Measurements from ENCODE around the gene VWA3B. TPM values are rescaled to one million over a fixed set of nuclear protein-coding genes. Genes with fewer than 3 reads are reported as not detected.

The VWA3B gene
- total RNA-seq, 1 experiment from 2014 or later = not detected

DNA sequence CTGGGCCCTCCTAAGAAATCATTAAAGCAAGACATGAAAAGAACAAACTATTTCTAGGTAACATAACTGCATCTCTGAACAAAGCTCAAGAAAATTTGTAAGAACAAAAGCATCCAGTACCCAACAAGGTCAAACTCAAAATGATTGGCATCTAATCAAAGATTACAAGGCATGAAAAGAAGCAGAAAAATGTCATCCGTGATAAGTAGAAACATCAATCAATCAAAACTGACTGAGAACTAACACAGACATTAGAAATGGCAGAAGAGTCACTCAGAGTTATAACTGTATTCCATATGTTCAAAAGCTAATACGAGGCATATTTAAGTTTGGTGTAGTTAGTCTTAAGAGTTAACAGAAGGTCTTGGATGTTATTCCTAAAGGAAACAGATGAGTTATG lies 80.9 kb downstream of the VWA3B start:
- no TSS peak for BruUV-seq (replicated peaks)
- POLR2A ChIA-PET (ENCODE audit: low non-redundant PET) = no interaction called here
- no peak overlapping the region for H3K27ac ChIP-seq (ENCODE audit: low read depth, low read length, poor library complexity, severe bottlenecking)
- no peaks in the 10 kb centered on the region for H3K36me3 ChIP-seq (ENCODE audit: insufficient read depth, low read length, poor library complexity, severe bottlenecking)
- CTCF ChIA-PET = no interaction called here
- no peaks in the 10 kb centered on the region for H3K4me1 ChIP-seq (ENCODE audit: insufficient read depth, low read length, poor library complexity, severe bottlenecking)
- no peak overlapping the region for H3K4me3 ChIP-seq (ENCODE audit: low read depth, low read length, poor library complexity, severe bottlenecking)
- TF ChIP-seq EZH2 (IDR thresholded peaks at IDR 0.05; ENCODE audit: borderline replicate concordance, low read depth, low read length, poor library complexity, severe bottlenecking) = no peak
- TF ChIP-seq, protein P1, sequence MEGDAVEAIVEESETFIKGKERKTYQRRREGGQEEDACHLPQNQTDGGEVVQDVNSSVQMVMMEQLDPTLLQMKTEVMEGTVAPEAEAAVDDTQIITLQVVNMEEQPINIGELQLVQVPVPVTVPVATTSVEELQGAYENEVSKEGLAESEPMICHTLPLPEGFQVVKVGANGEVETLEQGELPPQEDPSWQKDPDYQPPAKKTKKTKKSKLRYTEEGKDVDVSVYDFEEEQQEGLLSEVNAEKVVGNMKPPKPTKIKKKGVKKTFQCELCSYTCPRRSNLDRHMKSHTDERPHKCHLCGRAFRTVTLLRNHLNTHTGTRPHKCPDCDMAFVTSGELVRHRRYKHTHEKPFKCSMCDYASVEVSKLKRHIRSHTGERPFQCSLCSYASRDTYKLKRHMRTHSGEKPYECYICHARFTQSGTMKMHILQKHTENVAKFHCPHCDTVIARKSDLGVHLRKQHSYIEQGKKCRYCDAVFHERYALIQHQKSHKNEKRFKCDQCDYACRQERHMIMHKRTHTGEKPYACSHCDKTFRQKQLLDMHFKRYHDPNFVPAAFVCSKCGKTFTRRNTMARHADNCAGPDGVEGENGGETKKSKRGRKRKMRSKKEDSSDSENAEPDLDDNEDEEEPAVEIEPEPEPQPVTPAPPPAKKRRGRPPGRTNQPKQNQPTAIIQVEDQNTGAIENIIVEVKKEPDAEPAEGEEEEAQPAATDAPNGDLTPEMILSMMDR (conservative IDR thresholded peaks at IDR 0.05; ENCODE audit: low read depth, low read length) = no peak
- peaks cover 4% of the 10 kb centered on the region for H3K27me3 ChIP-seq (replicated peaks; ENCODE audit: insufficient read depth, low read depth, low read length, poor library complexity)
- intact Hi-C loops (cut with micrococcal nuclease; ENCODE audit: unreplicated experiment) = no loop called here
- no peaks in the 10 kb centered on the region for H3K9me3 ChIP-seq (ENCODE audit: low read depth, low read length, poor library complexity, severe bottlenecking)
- no peak for DNase-seq (ENCODE audit: low spot score)

DNA sequence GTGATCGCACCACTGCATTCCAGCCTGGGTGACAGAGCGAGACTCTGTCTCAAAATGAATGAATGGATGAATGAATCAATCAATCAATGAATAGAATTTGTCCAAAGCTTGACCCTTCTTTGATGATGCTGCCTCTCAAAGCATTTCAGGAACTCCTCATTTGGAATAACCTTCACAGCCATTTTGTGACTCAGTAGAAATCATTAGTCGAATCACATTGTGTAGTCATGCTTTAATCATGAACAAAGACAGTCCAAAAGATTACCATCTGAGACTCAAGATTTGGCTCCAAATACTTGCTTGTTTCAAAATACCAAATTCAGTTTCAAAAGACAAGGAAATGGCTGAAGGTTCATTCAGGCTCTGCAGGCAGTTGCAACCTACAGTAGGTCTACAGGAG lies 83.1 kb downstream of the VWA3B start:
- intact Hi-C loops (cut with micrococcal nuclease; ENCODE audit: unreplicated experiment) = no loop called here
- no peak for DNase-seq (ENCODE audit: low spot score)
- no TSS peak for BruUV-seq (replicated peaks)
- ChIA-PET POLR2A (ENCODE audit: low non-redundant PET) (no interaction called here), CTCF (no interaction called here)
- H3K9me3 ChIP-seq (ENCODE audit: low read depth, low read length, poor library complexity, severe bottlenecking) = no peaks in the 10 kb centered on the region
- H3K27ac ChIP-seq (ENCODE audit: low read depth, low read length, poor library complexity, severe bottlenecking) = no peak overlapping the region
- H3K27me3 ChIP-seq (replicated peaks; ENCODE audit: insufficient read depth, low read depth, low read length, poor library complexity) = peaks cover 21% of the 10 kb centered on the region
- no peak overlapping the region for H3K4me3 ChIP-seq (ENCODE audit: low read depth, low read length, poor library complexity, severe bottlenecking)
- TF ChIP-seq, protein P1 (conservative IDR thresholded peaks at IDR 0.05; ENCODE audit: low read depth, low read length) = no peak
- no peak for TF ChIP-seq EZH2 (IDR thresholded peaks at IDR 0.05; ENCODE audit: borderline replicate concordance, low read depth, low read length, poor library complexity, severe bottlenecking)
- no peaks in the 10 kb centered on the region for H3K36me3 ChIP-seq (ENCODE audit: insufficient read depth, low read length, poor library complexity, severe bottlenecking)
- H3K4me1 ChIP-seq (ENCODE audit: insufficient read depth, low read length, poor library complexity, severe bottlenecking) = no peaks in the 10 kb centered on the region

DNA sequence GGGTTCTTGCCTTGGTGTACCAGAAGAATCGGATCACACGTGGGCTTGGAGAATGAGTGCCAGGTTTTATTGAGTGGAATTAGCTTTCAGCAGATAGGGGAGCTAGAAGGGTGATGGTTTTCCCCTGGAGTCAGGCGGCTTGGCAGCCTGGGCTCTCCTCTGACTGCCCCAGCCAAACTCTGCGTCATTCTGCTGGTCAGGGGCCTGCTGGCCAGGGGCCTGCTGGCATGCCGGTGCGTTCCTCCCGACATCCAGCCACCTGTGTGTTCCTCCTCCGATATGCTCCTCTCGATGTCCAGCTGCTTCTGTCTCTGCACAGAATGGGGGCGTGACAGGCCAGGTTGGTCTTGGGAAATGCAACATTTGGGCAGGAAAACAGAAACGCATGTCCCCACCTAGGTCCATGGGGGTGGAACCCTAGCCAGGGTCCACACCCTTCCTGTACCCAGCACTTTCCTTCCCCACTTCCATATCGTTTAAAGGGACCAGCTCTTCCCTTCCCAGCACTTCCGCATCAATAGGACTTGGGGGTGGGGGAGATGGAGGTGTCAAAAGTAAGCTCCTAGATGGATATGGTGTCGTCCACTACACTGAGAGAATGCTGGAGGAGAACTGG lies 85.3 kb downstream of the VWA3B start:
- no peaks in the 10 kb centered on the region for H3K36me3 ChIP-seq (ENCODE audit: insufficient read depth, low read length, poor library complexity, severe bottlenecking)
- H3K4me3 ChIP-seq (ENCODE audit: low read depth, low read length, poor library complexity, severe bottlenecking) = no peak overlapping the region
- ChIA-PET POLR2A (ENCODE audit: low non-redundant PET) (no interaction called here), CTCF (no interaction called here)
- DNase-seq (ENCODE audit: low spot score) = no peak
- no peak for TF ChIP-seq EZH2 (IDR thresholded peaks at IDR 0.05; ENCODE audit: borderline replicate concordance, low read depth, low read length, poor library complexity, severe bottlenecking)
- TF ChIP-seq, protein P1 (conservative IDR thresholded peaks at IDR 0.05; ENCODE audit: low read depth, low read length) = no peak
- no peak overlapping the region for H3K27ac ChIP-seq (ENCODE audit: low read depth, low read length, poor library complexity, severe bottlenecking)
- H3K9me3 ChIP-seq (ENCODE audit: low read depth, low read length, poor library complexity, severe bottlenecking) = no peaks in the 10 kb centered on the region
- H3K4me1 ChIP-seq (ENCODE audit: insufficient read depth, low read length, poor library complexity, severe bottlenecking) = no peaks in the 10 kb centered on the region
- no TSS peak for BruUV-seq (replicated peaks)
- intact Hi-C loops (cut with micrococcal nuclease; ENCODE audit: unreplicated experiment) = no loop called here
- H3K27me3 ChIP-seq (replicated peaks; ENCODE audit: insufficient read depth, low read depth, low read length, poor library complexity) = peaks cover 39% of the 10 kb centered on the region

Measured in A673 (cell line).